Measurements from ENCODE around the gene CA7. TPM values are rescaled to one million over a fixed set of nuclear protein-coding genes. Genes with fewer than 3 reads are reported as not detected.

The CA7 gene
- polyA plus RNA-seq, 1 donor from 2014 or later = not detected

DNA sequence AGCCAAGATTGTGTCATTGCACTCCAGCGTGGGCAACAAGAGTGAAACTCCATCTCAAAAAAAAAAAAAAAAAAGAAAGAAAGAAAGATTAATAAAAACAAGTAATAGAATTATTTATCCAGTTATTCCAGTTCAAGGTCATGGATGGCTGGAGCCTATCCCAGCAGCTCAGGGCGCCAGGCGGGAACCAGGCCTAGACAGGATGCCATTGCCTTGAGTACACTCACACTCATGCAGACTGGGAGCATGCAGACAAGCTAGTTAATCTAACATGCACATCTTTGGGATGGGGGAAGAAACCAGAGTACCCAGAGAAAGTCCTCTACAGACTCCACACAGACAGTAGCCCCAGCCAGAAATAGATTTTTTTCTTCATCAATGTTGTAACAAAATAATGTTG is 54.0 kb downstream of the CA7 start:
- TF ChIP-seq, protein P1, sequence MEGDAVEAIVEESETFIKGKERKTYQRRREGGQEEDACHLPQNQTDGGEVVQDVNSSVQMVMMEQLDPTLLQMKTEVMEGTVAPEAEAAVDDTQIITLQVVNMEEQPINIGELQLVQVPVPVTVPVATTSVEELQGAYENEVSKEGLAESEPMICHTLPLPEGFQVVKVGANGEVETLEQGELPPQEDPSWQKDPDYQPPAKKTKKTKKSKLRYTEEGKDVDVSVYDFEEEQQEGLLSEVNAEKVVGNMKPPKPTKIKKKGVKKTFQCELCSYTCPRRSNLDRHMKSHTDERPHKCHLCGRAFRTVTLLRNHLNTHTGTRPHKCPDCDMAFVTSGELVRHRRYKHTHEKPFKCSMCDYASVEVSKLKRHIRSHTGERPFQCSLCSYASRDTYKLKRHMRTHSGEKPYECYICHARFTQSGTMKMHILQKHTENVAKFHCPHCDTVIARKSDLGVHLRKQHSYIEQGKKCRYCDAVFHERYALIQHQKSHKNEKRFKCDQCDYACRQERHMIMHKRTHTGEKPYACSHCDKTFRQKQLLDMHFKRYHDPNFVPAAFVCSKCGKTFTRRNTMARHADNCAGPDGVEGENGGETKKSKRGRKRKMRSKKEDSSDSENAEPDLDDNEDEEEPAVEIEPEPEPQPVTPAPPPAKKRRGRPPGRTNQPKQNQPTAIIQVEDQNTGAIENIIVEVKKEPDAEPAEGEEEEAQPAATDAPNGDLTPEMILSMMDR (IDR thresholded peaks at IDR 0.05; ENCODE audit: poor library complexity, severe bottlenecking) = no peak
- no peak for TF ChIP-seq SMC3 (conservative IDR thresholded peaks at IDR 0.05; ENCODE audit: poor library complexity)
- TF ChIP-seq RAD21 (conservative IDR thresholded peaks at IDR 0.05) = no peak
- no peak for TF ChIP-seq MXI1 (conservative IDR thresholded peaks at IDR 0.05; ENCODE audit: poor library complexity, severe bottlenecking)
- no peak for TF ChIP-seq REST (IDR thresholded peaks at IDR 0.05; ENCODE audit: borderline replicate concordance)
- no peak for TF ChIP-seq TAF1 (IDR thresholded peaks at IDR 0.05; ENCODE audit: low read depth)
- no peak for TF ChIP-seq POLR2AphosphoS5 (IDR thresholded peaks at IDR 0.05)
- no peak for TF ChIP-seq EZH2 (IDR thresholded peaks at IDR 0.05; ENCODE audit: borderline replicate concordance, insufficient read depth, low read length, poor library complexity, severe bottlenecking)
- no peak for TF ChIP-seq EP300 (conservative IDR thresholded peaks at IDR 0.05; ENCODE audit: poor library complexity, severe bottlenecking)
- no peak overlapping the region for H3K9ac ChIP-seq (ENCODE audit: low read length)
- H3K27ac ChIP-seq (ENCODE audit: low read length) = no peak overlapping the region
- H3K9me3 ChIP-seq (ENCODE audit: low read length) = no peaks in the 10 kb centered on the region
- no peak overlapping the region for H3K4me2 ChIP-seq (ENCODE audit: low read length)
- H3K9me2 ChIP-seq (ENCODE audit: insufficient read depth, low read length) = no peaks in the 10 kb centered on the region
- H2AFZ ChIP-seq (ENCODE audit: low read depth, low read length) = no peak overlapping the region
- H3K79me2 ChIP-seq (replicated peaks; ENCODE audit: insufficient read depth, low read length) = no peaks in the 10 kb centered on the region
- no peaks in the 10 kb centered on the region for H3K36me3 ChIP-seq (ENCODE audit: insufficient read depth, low read length)
- no peak overlapping the region for H3K4me3 ChIP-seq (ENCODE audit: low read length)
- H4K20me1 ChIP-seq (ENCODE audit: insufficient read depth) = no peaks in the 10 kb centered on the region
- no peaks in the 10 kb centered on the region for H3F3A ChIP-seq (ENCODE audit: insufficient read depth, low read length, poor library complexity, severe bottlenecking)
- H3K27me3 ChIP-seq (ENCODE audit: insufficient read depth, low read depth, low read length) = no peaks in the 10 kb centered on the region

GRCh38 chr16:66898933-66899309 is 54.7 kb downstream of the CA7 start:
- Histone ChIP-seq H3K4me3 (ENCODE audit: low read length) (no peak overlapping the region), H2AFZ (ENCODE audit: low read depth, low read length) (no peak overlapping the region), H3K4me2 (ENCODE audit: low read length) (no peak overlapping the region), H3K9ac (ENCODE audit: low read length) (no peak overlapping the region), H3K36me3 (ENCODE audit: insufficient read depth, low read length) (no peaks in the 10 kb centered on the region), H3F3A (ENCODE audit: insufficient read depth, low read length, poor library complexity, severe bottlenecking) (no peaks in the 10 kb centered on the region), H3K27ac (ENCODE audit: low read length) (no peak overlapping the region), H3K79me2 (replicated peaks; ENCODE audit: insufficient read depth, low read length) (no peaks in the 10 kb centered on the region), H3K9me2 (ENCODE audit: insufficient read depth, low read length) (no peaks in the 10 kb centered on the region), H3K9me3 (ENCODE audit: low read length) (no peaks in the 10 kb centered on the region), H3K27me3 (ENCODE audit: insufficient read depth, low read depth, low read length) (no peaks in the 10 kb centered on the region), H4K20me1 (ENCODE audit: insufficient read depth) (no peaks in the 10 kb centered on the region)
- TF ChIP-seq EZH2 (IDR thresholded peaks at IDR 0.05; ENCODE audit: borderline replicate concordance, insufficient read depth, low read length, poor library complexity, severe bottlenecking) = no peak
